Activated effector memory CD4-positive, alpha-beta T cell treated with Interleukin-2 at 50 U/mL for 16 hours (primary cell): ENCODE data around the gene ULK1.

Source experiments
- DNase-seq: peaks from one replicate; pipeline ENCODE4 v3.0.0-alpha.2; 2020

The ULK1 gene

GRCh38 chr12:131894313-131894860 is at the start of gene ULK1:
Gene ULK1, plus strand, starts transcription at chr12:131894622. Its CDS starts 380 bp downstream, at chr12:131895002.
- peak; percentile 90 for DNase-seq

GRCh38 chr12:131844656-131845055 is 49.8 kb upstream of the ULK1 start:
- no peak for DNase-seq

GRCh38 chr12:131845121-131845520 is 49.3 kb upstream of the ULK1 start:
- DNase-seq, result no peak

- DNase-seq, result no peak
These were observed 47.0 kb upstream of the ULK1 start for GRCh38 chr12:131847456-131847855.

GRCh38 chr12:131848753-131849152 is 45.7 kb upstream of the ULK1 start:
- no peak for DNase-seq

- no peak for DNase-seq
These were observed 44.5 kb upstream of the ULK1 start for GRCh38 chr12:131849700-131850553.

GRCh38 chr12:131850856-131851559 is 43.4 kb upstream of the ULK1 start:
- DNase-seq, result no peak

GRCh38 chr12:131851741-131852550 is 42.5 kb upstream of the ULK1 start:
- DNase-seq, result no peak

- no peak for DNase-seq
These were observed 41.7 kb upstream of the ULK1 start for GRCh38 chr12:131852551-131853299.

- no peak for DNase-seq
These were observed 40.3 kb upstream of the ULK1 start for GRCh38 chr12:131853832-131854797.

- no peak for DNase-seq
These were observed 39.5 kb upstream of the ULK1 start for GRCh38 chr12:131854861-131855476.

- no peak for DNase-seq
These were observed 38.8 kb upstream of the ULK1 start for GRCh38 chr12:131855521-131856142.

- DNase-seq, result no peak
These were observed 37.9 kb upstream of the ULK1 start for GRCh38 chr12:131856366-131857097.

- DNase-seq, result no peak
These were observed 36.2 kb upstream of the ULK1 start for GRCh38 chr12:131857908-131858850.

GRCh38 chr12:131860472-131861260 is 33.8 kb upstream of the ULK1 start:
- peak; percentile 16 for DNase-seq

GRCh38 chr12:131861261-131862083 is 33.0 kb upstream of the ULK1 start:
- no peak for DNase-seq
